Measurements from ENCODE around the gene HSF2.

HSF2 gene

GRCh38 chr6:122482750-122483080, 83.3 kb downstream of the HSF2 start:
- in situ Hi-C loops (cut with MboI; ENCODE audit: low pct_unique_long_range_greater_than_20kb, low sequenced_read_pairs, unreplicated experiment) = no loop called here
- TF ChIP-seq CTCF (IDR thresholded peaks at IDR 0.05; ENCODE audit: extremely low read depth, insufficient read depth, missing control alignments) = no peak

More at GRCh38 chr6:122482750-122483080, 83.3 kb downstream of the HSF2 start:
- DNase-seq (ENCODE audit: low spot score) = no peak

Data from GM13977 (cell line).